Stimulated activated CD4-positive, alpha-beta T cell treated with anti-CD3 and anti-CD28 coated beads, Interleukin-15, amount 100 ng/mL, for 24 hours (primary cell): ENCODE results near the gene PROX1.

ENCODE experiments used
- DNase-seq: peaks from one replicate; pipeline ENCODE4 v3.0.0-alpha.2; 2020

The PROX1 gene

GRCh38 chr1:214028095-214028494 is 40.3 kb downstream of the PROX1 start:
- no peak for DNase-seq

- no peak for DNase-seq
Observed at GRCh38 chr1:214028649-214029406, 41.1 kb downstream of the PROX1 start.

- DNase-seq: no peak
Observed at GRCh38 chr1:214029796-214030195, 42.0 kb downstream of the PROX1 start.

GRCh38 chr1:214031267-214031650 is 43.5 kb downstream of the PROX1 start:
- DNase-seq: no peak

DNA sequence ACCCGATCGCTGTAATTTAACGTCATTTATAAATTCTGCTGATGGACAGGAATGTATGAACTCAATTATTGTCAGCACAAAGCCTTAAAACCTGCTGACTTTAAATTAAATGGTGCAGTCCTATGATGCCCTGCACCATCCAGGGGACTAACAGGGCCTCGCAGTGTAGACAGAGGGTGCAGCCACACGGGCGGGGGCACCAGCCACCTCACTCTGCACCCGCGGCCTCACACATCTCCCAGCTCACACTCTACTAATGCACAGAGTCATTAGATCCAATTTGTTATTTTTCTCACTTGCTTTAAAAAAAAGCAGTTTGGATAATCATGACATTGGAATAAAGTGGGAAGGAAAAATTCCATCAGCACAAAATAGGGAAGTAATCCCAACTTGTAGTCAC is 49.7 kb downstream of the PROX1 start:
- no peak for DNase-seq

DNA sequence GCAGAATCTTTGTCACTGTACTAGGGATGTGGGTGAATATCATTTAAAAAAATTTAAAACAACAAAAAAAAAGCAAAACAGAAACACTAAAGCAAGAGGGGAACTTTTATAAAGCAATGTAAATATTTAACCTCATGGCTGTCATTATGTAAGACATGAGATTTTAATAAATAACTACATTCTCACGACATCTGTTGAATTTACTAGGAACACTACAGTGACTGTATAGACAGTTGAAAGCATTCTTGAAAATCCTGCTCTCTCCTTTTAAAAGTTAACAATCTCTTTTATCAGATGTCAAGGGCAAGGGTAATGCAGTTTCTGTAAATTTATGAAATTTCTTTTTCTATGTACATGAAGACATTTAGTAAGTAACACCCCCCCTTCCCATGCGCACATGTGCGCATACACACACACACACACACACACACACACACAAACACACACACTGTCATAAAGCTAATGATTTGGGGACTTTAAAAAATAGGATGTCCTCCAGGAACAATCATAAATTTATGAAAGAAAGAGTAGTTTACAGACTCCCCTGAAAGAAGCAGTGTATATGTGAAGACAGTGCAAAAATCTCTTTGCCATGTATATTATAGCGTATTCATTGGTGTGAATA is 51.7 kb downstream of the PROX1 start:
- DNase-seq: no peak

DNA sequence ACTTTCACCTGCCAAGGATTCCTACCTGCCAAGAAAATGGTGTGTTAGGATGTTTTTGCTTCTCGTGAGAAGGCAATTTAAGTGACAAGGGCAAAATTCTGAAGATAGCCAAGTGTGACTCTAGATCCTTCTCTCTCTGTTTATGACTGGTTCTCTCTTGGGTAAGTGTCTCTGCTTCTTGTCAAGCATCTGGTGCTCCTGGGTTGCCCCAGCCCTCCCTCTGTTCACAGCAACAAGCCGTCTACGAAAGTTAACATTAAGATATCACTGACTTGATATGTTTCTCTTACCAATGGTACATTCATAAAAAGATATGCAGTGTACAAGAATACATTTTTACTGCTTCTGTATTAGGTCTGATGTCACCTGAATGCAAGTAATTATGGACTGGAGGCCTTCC is 55.4 kb downstream of the PROX1 start:
- DNase-seq: no peak

GRCh38 chr1:214044438-214045214 is 56.9 kb downstream of the PROX1 start:
- no peak for DNase-seq

DNA sequence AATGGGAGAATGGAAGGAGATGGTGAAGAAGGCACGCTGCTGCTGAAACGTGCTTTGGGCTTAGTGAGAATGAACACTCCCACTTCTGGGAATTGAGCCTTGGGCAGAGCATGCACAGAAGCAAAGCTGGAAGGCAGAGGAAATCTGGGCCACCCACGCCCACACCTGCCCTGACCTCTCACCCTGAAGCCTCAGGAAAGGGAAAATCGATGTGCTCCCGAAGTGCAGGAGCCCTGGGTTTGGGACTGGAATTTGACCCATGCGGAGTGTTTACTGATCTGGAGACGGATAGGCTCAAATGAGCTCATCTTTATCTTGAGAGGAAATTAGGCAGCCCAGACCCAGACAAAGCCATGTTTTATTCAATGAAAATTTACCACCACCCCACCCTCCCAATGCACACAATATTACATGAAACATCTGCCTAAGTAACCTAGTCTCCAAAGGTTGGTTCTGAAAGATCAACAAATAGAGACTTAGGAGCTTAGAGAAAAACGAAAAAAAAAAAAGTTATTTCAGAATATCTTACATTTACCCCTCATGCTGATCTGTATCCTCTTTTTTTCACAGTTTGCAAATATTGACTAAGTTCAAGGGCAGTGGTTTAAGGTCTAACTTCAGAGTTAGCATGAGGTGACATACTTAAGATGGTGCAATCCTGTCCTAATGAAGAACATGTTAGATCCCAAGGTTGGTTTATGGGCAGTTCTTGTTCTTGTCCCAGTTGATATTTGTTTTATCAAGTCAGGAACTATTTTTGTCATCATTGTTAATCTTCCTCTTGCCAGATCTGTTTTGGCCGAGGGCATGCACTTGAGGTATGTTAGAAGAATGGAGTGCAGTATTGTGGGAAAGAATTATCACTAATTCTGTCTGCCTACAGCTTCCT is 63.0 kb downstream of the PROX1 start:
- DNase-seq: no peak

- DNase-seq: no peak
Observed at GRCh38 chr1:214051786-214052185, 64.0 kb downstream of the PROX1 start.

- DNase-seq: no peak
Observed at GRCh38 chr1:214058076-214058475, 70.3 kb downstream of the PROX1 start.

GRCh38 chr1:214066190-214066589 is 78.4 kb downstream of the PROX1 start:
- DNase-seq: no peak

- DNase-seq: no peak
Observed at GRCh38 chr1:214066936-214067335, 79.2 kb downstream of the PROX1 start.

DNA sequence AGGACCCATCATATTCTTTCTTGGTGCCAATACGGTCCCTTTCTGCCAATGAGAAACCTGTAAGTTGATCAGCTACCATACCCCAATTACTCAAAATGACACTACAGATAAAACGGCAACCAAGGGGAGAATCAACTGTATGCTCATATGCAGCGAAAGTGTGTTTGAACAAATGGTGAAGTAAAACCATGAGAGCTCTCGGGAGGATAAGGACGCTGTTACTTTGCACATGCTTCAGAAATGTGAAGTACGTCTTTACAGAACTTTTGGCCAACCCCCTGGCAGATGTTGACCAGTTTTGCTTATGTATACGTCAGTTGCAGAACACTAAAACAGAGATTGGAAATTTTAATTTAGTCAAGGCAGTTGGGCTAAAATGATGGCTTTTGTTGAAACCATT is 79.6 kb downstream of the PROX1 start:
- DNase-seq: no peak

GRCh38 chr1:214067853-214068703 is 80.3 kb downstream of the PROX1 start:
- DNase-seq: no peak

GRCh38 chr1:214068979-214069378 is 81.2 kb downstream of the PROX1 start:
- DNase-seq: no peak

- DNase-seq: no peak
Observed at GRCh38 chr1:214071469-214071868, 83.7 kb downstream of the PROX1 start.

DNA sequence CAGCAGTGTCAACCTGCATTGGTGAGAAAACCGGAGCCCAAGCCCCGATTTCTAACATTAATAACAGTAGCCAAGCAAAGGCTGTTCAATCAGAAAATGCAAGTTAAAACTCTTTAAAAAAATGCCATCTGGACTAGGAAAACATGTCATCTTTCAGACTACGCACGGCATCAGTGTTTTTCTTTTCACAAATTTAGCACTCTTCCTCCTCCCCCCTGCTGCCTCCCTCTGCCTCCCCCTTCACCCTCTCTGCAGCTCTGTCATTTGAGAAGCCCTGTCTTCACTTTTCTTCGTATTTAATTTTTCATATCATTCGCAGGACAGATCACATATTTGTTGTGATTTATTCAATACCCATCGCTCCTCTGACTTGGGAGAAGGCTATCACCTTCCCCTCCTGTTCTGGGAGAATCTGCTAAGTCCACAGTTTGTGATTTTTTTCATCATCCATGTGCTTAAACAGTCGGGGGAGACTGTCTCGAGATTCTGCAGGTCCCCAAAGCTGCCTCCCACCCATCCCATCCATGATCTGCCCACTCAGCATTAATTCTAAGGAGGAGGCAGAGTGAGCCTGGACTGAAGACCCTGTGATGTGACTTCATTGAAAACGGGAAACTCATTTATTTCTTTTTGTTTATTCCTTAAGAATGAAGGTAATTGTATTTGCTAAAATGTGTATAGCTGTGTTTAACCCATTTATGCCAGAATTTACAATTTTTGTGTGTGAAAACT is 84.8 kb downstream of the PROX1 start:
- DNase-seq: no peak

- DNase-seq: no peak
Observed at GRCh38 chr1:214074477-214074876, 86.7 kb downstream of the PROX1 start.

GRCh38 chr1:214075305-214075998 is 87.7 kb downstream of the PROX1 start:
- no peak for DNase-seq
